NCI-H146 (cell line): Measurements from ENCODE around the gene UBE2G1.
"Not testable (repeated sequence)": the region's sequence is repeated elsewhere in the genome, so short reads cannot be mapped to it uniquely, and the experiment has no call there.

Experiments used
- DNase-seq: peaks from one replicate; lab custom pipeline; 2025; lab: John Stamatoyannopoulos, UW

UBE2G1 gene, protein sequence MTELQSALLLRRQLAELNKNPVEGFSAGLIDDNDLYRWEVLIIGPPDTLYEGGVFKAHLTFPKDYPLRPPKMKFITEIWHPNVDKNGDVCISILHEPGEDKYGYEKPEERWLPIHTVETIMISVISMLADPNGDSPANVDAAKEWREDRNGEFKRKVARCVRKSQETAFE

DNA sequence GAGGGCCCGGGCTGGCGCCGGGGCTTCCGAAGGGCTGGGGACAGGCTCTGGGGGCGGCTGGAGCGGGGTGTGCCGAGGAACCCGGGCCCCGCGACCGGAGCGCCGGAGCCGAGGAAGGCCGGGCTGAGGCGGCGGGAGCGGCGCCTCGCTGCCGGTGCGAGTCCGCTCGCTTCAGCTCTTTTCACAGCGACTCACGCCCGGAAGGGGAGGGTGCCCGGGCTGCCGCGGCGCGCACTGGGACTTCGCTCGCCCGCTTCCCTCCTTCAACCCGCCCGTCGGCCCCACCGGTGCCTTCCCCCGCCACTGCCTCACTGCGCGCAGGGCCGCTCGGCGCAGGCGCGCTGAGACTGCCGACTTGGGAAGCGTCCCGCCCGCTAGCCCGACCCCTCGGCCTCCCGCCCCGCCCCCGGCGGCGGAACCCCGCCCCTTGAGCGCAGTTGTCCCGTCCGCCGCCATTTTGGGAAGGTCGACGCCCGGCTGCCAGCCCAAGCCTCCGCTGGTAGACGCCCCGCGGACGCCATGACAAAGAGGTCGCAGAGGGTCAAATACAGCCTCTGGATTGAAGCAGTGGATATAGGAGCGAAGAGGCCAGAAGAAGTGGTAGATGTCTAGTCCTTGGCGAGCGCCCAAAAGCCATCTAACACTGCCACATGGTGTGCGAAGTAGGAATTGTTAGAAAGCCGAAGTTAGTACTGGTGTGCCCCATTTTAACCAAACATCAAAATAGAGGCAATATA lies at the start of gene UBE2G1:
TSS of gene UBE2G1 (minus strand) at position 349 of the 737 bp plus-strand sequence. CDS start 359 bp downstream, outside the sequence.
- DNase-seq = peak; percentile 98

DNA sequence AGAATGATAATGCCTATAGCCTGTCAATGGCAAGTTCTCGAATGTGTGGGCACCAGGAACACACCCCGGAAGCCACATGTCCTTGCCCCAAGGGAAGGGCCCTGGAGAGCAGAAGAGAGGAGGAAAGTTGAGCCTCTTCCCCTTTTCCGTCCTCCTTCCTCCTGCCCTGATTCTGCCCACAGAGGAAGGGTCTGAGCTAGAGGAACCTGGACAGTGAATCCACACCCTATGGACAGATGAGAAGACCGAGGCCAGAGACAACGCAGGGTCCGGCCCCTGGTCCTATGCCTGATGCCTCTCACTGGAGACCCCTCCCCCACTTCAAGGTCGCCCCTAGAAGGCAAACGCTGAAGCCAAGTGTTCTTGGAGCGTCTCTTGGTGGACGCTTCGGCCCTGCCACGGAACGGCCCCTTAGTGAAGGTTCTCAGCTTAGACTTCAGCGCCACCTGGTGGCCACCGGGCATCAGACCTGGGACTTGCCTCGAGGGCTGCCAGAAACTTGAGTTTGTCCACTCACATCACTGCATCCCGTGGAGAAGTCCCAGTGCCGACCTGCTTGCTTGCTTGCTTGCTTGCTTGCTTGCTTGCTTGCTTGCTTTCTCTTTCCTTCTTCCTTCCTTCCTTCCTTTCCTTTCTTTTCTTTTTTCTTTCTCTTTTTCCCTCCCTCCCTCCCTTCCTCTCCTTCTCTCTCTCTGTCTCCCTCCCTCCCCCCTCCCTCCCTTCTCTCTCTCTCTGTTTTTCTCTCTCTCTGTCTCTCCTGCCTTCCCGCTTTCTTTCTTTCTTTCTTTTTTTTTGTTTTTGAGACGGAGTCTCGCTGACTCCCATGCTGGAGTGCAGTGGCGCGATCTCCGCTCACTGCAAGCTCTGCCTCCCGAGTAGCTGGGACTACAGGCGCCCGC lies 46.7 kb upstream of the UBE2G1 start:
- peak; percentile 84 for DNase-seq

DNA sequence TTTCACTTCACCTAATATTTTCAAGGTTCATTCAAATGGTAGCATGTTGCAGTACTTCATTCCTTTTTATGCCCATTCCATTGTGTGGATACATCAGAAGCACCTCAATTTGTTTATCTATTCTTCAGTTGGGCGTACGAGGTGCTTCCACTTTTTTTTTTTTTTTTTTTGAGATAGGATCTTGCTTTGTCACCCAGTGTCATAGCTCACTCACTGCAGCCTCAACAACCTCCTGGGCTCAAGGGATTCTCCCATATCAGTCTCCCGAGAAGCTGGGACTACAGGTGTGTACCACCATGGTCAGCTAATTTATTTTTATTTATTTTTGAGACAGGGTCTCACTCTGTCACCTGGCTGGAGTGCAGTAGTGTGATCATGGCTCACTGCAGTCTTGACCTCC lies 44.7 kb upstream of the UBE2G1 start:
- DNase-seq = no peak

DNA sequence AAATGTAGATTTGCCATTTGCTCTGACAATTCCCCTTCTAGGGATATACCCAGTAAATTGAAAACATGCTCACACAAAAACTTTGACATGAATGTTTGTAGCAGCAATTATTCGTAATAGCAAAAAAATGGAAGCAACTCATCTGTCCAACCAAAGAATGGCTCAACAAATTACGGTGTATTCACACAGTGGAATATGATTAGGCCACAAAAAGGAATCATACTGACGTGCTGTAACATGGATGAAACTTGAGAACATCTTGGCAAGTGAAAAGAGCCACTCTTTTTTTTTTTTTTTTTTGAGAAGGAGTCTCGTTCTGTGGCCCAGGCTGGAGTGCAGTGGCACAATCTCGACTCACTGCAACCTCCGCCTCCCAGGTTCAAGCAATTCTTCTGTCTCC lies 43.2 kb upstream of the UBE2G1 start:
- no peak for DNase-seq

DNA sequence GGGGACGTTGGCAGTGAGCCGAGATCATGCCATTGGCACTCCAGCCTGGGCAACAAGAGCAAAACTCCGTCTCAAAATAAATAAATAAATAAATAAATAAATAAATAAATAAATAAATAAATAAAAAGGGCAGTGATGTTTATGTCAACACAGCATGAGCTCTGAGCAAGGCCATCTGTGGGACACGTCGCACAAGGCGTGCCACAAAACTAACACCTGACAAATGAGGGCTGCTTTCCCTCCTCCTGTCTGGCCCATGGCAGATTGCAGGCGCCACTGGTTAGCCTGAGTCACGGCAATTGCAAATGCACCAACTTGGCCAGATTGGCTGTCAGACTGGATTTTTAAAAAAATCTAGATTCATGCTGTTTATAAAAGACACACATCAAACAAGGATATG lies 41.4 kb upstream of the UBE2G1 start:
- DNase-seq = peak; percentile 29

DNA sequence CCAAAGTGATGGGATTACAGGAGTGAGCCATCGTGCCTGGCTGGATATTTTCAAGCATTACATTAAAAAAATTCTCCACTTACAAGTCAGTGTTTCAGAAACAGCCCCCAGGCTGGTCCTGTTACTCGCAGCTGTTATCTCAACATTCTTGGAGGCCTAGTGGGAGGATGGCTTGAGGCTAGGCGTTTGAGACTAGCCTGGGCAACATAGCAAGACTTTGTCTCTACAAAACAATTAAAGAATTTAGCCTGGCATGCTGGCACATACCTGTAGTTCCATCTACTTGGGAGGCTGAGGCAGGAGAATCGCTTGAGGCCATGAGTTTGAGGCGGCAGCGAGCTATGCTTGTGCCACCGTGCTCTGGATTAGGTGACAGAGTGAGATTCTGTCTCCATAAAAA lies 40.7 kb upstream of the UBE2G1 start:
- DNase-seq = no peak

DNA sequence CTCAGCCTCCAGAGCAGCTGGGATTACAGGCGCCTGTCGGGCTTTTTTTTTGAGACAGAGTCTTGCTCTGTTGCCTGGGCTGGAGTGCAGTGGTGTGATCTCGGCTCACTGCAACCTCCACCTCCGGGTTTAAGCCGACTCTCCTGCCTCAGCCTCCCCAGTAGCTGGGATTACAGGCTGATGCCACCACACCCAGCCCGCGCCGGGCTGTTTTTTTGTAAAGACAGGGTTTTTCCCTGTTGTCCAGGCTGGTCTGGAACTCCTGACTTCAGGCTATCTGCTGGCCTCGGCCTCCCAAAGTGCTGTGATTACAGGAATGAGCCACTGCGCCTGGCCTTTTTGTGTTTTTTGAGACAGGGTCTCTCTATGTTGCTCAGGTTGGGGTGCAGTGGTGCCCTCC lies 39.9 kb upstream of the UBE2G1 start:
- no peak for DNase-seq

DNA sequence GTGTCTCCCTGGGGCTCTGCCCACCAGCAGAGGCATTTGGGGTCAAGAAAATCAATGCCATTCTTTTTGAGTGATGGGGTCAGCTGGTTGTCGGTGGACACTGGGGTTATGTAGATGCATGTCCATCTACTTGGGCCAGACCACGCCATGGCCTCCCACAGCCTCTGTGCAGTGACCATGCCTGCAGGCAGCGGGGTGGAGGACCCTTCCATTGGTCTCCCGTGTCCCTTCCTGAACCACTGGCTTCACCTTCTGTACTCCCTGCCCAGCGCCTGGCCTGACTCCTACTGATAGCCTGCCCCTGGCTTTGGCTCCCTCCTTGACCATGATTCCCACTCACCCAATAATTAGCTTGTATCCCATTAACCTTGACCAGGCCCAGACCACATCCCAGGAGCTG lies 39.2 kb upstream of the UBE2G1 start:
- no peak for DNase-seq

DNA sequence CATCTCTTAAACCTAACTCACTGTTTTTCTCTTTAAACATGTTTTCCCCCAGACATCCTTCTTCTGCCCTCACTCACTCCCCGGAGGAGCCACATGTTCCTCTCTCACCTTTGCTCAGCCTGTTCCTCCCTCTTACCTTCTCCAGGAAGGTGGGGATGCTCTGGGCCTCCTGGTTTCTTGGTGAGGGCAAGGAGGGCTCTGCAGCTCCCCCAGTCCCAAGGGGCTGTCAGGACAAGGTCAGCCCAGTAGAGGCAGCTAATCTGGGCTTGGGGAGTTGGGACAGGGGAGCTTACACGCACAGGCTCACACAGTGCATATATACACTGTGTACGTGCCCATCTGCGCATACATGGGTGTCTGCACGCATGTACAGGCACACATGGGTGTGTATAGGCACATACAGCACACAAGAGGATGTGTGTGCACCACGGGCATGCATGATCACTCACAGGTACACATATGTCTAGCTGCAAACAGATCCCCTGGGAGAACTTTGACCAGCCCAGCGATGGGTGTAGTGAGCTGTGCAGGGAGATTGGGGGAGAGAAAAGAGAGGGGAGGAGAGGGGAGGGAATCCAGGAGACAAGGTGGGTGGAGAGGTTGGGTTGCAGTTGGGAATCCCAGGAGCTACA lies 38.7 kb upstream of the UBE2G1 start:
- no peak for DNase-seq

DNA sequence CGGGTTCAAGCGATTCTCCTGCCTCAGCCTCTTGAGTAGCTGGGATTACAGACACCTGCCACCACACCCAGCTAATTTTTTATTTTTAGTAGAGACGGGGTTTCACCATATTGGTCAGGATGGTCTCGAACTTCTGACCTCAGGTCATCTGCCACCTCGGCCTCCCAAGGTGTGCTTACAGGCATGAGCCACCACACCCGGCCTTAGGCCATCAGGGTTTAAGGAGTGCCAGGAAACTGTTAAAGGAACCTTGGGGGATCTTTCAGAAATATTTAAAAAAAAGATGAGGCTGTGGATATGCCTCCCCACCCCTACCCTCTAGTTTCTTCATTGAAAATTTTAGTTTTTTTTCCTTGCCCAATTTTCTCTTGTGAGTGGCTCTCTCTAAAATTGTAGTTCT lies 31.4 kb upstream of the UBE2G1 start:
- no peak for DNase-seq

DNA sequence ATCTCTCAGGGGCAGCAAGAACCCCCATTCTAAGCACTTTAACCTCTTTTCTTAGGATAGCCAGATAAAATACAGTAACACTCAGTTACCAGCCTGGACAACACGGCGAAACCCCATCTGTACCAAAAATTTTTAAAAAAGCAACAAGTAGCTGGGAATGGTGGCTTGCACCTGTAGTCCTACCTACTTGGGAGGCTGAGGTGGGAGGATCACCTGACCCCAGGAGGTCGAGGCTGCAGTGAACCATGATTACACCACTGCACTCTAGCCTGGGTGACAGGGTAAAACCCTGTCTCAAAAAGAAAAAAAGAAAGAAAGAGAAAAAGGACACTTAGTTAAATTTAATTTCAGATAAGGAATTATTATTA lies 28.6 kb upstream of the UBE2G1 start:
- DNase-seq = no peak

DNA sequence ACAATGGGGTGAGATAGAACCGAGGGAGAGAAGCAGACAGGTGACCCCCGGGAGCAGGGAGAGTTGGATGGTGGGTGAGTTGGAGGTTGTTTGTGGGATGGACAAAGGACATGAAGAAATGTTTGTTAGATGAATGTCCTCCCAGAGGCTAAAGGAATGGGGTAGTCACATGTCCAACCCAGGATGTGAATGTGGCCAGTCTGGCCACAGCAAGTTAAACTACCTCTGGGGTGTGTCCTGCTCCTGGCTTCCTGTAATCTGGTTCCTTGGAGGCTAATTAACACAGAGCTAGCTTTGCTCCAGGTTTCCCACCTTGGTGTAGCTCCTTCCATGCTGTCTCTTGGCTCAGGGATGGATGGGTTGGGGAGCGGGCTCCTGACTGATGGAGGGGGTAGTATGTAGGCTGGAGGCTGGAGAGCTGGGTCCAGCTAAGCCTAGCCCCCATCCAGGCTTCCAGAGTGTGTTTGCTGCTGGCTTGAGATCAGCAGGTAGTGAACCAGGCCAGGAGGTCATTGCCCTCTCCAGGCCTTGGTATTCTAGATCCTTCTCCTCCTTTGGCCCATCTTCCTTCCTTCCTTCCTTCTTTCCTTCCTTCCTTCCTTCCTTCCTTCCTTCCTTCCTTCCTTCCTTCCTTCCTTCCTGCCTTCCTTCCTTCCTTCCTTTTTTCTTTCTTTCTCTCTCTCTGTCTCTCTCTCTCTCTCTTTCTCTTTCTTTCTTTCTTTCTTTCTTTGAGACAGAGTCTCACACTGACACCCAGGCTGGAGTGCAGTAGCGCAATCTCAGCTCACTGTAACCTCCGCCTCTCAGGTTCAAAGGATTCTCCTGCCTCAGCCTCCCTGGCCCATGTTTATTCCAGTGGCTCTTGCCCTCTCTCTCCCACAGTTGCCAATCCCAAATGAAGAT lies 28.0 kb upstream of the UBE2G1 start:
- no peak for DNase-seq

DNA sequence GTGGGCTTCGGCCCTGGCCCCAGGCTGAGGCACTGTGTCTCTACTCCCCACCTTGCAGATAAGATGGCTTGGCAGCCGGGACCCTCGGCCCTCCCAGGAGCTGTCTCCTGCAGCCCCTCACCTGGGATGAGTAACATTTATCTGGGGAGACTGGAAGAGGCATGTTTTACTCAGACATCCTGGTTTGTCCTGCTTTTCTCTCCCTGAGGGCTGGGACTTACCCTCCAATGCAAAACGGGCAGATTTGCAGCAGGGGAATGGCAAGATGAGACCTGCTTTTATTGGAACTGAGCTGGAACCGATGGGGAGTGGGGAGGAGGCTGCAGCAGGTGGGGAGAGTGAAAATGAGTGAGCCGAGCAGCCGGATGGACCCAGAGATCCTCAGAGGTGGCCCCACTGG lies 27.3 kb upstream of the UBE2G1 start:
- no peak for DNase-seq

DNA sequence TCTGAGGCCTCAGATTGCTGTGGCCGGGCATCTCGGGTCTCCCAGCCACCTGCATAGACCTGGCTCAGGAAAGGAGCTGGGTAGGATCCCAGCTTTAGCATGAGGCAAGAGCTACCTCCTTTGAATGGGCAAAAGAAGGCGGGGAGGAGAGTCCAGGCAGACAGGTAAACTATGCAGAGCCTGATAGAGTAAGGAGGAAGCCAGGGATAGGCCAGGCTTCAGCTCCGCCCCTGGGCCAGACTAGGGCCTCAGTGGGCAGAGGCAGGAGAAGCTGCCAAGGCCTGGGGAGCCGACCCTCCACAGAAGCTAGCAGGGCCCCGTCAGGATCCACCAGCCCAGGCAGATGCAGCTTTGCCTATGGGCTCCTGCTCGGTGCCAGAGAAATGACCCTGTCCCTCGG lies 22.6 kb upstream of the UBE2G1 start:
- DNase-seq = no peak

DNA sequence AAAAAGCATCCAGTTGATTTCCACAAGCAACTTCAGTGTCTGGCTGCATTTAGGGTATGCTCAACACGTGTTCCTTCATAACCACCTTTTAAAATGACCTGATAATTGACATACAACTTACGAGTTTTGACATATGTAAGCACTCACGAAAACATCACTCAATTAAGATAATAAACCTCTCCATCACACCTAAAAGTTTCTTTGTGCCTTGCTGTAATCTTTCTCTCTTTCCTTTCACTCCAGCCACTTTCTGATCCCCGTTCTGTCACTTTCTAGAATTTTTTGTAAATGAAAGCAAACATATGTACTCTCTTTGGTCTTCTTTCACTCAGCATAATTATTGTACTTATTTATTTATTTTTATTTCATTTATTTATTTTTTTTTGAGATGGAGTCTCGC lies 20.7 kb upstream of the UBE2G1 start:
- no peak for DNase-seq

DNA sequence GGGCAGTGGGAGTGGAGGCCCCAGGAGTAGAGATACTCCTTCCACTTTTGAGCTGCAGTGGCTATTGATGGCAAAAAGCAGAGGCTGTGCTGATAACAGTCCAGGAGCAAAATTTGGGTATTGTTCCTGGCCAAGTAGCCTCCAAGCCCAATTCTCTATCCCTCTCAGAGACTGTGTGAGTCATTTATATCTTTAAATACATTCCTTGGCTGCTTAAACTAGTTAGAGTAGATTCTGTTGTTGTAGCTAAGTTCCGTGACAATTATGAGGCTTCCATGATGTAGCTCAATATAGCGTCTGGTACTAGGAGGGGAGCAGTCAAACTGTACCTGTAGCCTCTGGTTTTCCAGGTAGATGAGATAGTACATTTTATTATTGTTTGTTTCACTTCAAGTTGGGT lies 19.9 kb upstream of the UBE2G1 start:
- no peak for DNase-seq

DNA sequence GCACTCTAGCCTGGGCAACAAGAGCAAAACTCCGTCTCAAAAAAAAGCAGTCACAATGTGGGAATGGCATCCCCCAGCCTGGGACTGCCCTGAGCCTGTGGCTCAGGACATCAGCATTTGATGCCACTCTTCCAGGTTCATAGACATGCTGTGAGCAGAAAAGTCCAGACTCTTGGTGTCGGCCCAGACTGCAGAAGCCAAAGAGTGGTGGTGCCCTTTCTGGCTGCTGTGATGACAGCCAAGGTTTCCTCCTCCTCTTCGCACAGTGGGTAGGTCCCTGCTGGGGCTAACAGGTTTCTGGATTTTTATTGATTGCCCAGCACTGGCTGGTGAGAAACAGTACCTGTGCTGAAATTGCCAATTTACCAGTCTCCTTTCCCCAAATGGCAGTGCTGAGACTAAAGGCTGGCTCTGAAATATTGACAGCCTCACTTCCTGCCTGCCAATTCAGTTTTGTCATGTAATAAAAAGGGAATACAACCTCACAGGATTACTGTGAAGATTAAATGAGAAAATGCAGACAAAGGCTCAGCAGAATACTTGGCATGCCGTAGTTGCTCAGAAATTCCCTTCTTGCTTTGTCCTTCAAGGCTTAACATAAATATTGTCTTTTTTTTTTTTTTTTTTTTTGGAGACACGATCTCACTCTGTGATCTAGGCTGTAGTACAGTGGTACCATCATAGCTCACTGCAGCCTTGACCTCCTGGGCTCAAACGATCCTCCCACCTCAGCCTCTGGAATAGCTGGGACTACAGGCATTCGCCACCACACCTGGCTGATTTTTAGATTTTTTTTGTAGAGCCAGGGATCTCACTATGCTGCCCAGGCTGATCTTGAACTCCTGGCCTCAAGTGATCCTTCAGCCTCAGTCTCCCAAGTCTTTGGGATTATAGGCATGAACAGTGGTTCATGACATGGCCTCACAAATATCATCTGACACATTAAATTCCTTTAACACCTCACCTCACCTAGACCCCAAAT lies 15.5 kb upstream of the UBE2G1 start:
- no peak for DNase-seq

DNA sequence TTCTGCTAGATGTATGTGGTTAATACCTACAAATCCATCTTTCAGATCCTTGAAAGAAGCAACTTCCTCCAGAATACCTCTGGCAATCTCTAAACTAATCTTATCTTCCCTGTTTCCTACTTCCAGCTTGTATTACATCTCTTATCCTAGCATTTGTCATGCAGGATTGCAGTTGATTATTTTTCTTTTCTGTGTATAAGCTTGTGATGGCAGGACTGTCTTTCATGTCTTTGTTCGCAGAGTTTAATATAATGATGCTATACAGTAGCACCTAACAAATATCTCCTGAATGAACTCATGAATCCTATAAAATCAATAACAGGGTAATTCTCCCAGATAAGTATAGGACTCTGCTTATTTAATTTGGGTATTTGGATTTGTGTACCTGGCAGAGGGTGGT lies 12.2 kb upstream of the UBE2G1 start:
- no peak for DNase-seq

DNA sequence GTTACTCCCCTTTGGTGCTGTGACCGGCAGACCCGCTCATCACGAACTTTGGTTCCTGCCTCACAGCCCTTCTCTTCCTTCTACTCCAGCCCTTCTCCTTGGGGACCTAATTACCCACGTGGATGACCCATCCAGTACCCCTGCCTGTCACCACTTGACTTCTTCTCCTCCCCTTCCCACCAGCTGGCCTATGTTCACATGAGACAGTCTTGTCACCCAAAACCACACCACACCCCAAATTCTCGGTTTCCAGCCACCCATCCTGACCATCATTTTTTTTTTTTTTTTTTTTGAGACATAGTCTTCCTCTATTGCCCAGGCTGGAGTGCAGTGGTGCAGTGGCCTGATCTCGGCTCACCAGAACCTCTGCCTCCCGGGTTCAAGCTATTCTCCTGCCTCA lies 10.8 kb upstream of the UBE2G1 start:
- not testable (repeated sequence) for DNase-seq

DNA sequence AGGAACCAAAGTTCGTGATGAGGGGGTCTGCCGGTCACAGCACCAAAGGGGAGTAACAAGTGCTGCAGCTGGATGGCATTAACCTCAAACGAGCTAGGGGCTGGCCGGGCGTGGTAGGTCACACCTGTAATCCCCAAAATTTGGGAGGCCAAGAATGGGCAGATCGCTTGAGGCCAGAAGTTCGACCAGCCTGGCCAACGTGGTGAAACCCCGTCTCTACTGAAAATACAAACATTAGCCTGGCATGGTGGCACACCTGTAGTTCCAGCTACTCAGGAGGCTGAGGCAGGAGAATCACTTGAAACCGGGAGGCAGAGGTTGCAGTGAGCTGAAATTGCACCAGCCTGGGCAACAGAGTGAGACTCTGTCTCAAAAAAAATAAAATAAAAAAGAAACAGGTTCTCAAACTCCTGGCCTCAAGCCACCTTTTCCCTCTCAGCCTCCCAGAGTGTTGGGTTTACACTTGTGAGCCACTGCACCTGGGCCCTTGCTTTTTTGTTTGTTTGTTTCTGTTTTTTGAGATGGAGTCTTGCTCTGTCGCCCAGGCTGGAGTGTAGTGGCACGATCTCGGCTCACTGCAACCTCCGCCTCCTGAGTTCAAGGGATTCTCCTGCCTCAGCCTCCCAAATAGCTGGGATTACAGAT lies 9.4 kb upstream of the UBE2G1 start:
- not testable (repeated sequence) for DNase-seq
